Measurements from ENCODE around the gene PCYT1A. TPM values are rescaled to one million over a fixed set of nuclear protein-coding genes. Genes with fewer than 3 reads are reported as not detected.
"Not testable (repeated sequence)": the region's sequence is repeated elsewhere in the genome, so short reads cannot be mapped to it uniquely, and the experiment has no call there.

Gene PCYT1A
- total RNA-seq, 1 experiment from 2014 or later, result 41.4 TPM

DNA sequence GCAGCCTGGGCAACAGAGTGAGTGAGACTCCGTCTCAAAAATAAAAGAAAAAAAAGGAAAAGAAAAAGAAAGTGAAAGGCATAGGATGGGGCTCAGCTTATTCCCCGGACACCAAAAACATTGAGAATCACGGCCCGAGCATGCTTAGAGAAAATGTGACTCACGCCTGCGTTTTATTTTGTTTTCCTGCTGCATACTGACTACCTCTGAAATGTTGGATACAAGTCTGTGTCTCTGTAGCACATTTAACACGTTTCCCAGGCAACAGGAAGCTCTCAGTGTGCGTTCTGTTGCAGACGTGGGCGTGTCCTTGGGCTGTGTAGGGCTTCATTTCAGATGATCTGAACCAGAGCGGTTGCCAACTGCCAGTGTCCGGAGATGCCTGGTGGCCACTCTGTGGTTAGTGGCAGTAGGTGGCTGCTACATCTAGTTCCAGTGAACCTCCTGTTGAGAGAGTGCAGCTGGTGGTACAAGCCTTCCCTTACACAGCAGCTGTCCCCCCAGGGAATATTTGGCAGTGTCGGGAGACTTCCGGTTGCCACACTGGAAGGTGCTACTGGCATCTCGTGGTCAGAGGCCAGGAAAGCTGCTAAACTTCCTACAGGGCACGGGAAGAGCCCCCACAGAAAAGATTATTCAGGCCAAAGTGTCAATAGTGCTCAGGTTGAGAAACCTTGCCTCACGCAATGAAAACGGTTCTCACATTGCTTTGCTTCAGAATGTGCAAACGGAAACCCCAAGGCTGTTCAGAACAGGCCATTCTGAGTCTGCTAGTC lies 68.1 kb downstream of the PCYT1A start:
- peak; percentile 88 for DNase-seq (ENCODE audit: low spot score)
- in situ Hi-C loops (cut with HindIII; ENCODE audit: low sequenced_read_pairs), result no loop called here

DNA sequence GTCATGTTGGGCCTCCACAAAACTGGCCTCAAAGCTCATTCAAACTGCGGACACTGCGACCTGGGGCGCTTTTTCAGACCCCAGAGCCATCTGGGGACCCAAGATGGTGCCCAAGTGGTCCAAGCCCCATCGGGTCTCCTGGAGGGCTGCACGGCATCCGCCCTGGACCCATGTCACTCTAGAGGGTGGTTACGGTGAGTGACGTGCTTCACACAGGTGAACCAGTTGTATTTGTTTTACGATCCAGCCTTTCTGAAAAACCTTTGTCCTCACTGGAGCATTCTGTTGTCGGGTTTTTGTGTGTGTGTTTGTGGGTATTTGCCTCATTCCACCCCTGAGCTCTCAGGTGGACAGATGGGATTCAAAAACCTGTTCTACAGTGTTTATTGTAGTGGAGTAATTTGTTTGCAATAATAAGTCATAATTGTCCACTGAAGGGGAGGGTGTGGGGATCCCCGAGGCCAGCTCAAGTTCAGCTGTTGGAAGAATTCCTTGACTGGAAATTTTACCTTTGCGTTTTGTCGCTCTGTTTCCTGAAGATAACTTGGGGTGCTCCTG lies 69.3 kb downstream of the PCYT1A start:
- no peak for DNase-seq (ENCODE audit: low spot score)
- in situ Hi-C loops (cut with HindIII; ENCODE audit: low sequenced_read_pairs), result no loop called here

DNA sequence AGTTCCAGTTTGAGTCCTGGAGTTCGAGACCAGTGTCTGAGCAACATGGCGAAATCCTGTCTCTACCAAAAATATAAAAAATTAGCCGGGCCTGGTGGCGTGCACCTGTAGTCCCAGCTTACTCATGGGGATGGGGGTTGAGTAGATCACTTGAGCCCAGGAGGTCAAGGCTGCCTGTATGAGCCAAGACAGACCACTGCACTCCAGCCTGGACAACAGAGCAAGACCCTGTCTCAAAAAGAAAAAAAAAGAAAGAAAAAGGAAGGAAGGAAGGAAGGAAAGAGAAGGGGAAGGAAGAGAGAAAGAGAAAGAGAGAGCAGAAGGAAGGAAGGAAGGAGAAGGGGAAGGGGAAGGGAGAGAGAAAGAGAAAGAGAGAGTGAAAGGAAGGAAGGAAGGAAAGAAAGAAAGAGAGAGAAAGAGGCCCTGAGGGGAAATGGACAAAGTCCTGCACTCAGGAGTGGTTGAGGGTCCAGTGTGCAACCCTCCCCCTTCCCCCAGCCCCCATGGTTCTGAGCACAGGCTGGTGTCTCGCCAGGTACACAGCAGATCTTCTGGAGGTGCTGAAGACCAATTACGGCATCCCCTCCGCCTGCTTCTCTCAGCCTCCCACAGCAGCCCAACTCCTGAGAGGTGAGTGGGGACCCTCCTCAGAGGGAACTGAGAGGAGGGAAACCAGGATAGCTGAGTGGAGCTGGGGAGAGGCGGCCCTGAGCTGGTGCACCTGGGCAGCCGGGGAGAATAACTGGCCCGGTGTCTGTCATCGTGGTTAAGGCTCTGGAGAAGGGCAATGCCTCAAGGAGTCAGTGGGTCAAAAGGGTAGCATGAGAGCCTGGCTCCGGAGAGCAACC lies 70.0 kb downstream of the PCYT1A start:
- DNase-seq (ENCODE audit: low spot score), result no peak
- in situ Hi-C loops (cut with HindIII; ENCODE audit: low sequenced_read_pairs), result no loop called here

DNA sequence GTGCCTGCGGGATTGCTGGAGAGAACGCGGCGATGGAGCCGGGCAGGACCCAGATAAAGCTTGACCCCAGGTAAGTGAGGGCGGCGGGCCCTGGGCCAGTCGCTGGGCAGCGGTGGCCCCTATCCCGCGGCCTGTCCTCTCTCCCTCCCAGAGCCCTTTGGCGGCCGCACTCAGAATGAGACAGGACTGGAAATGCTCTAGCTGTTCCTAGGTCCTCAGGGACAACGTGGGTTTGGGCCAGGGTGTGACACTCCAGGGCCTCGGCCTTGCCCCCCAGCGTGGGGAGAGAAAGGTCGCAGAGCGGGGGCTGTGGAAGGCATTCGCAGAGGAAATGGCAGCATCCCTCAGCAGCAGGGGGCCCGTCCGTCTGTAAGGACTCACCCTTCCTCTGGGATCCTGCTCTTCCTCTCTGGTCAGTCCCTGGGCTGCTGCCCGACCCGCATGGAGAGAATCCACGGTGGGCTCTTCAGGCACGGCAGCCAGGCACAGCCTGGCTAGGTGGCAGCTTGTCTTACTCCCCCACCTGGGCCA lies 70.8 kb downstream of the PCYT1A start:
- in situ Hi-C loops (cut with HindIII; ENCODE audit: low sequenced_read_pairs), result no loop called here
- DNase-seq (ENCODE audit: low spot score), result no peak

DNA sequence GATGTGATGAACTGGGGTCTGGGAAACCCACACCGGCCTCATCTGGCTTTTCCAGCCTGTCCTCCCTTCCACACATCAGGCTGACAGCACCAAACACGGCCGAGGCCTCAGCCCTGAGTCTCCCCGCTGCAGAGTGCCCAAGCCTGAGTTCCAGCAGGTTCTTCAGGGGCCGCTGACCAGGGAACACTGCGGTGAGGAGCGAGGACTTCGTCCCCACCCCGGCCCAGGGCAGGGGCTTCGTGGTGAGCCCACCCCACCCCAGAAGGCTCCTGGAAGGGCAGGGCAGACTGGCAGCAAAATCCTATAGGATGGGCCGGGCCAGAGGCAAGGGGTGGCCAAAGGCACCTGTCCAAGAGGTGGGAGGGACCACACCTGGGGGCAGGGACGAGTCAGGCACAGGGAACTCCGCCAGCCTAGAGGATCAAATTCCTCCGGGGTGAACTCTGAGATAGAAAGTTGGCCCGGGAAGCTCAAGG lies 71.4 kb downstream of the PCYT1A start, which contains the start of gene SLC51A:
Gene SLC51A (plus strand): TSS at position 446 of the 476 bp plus-strand sequence. CDS start 179 bp downstream, outside the sequence.
- in situ Hi-C loops (cut with HindIII; ENCODE audit: low sequenced_read_pairs), result no loop called here
- no peak for DNase-seq (ENCODE audit: low spot score)

DNA sequence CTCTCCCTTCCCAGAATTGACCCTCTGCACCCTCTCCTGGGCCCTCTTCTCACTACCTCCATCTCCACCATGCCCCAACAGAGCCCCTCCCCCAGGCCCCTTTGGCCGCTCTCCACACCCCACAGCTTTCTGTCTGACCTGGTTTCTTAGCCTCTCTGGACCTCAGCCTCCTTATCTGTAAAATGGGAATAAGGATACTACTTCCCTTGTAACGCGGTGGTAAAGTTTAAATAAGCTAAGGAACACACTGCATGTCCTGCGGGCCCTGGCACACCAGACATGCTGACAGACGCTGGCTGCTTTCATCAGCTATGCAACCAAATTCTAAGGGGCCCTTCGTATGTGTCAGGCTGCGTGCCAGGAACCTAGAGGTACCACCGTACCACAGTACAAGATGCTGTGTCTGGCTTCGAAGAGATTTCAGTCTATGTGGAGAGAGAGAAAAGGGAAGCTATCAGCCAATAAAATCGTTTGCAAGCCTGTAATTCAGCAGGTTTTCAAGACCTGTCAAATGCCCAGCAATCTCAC lies 72.0 kb downstream of the PCYT1A start:
- DNase-seq (ENCODE audit: low spot score), result no peak
- in situ Hi-C loops (cut with HindIII; ENCODE audit: low sequenced_read_pairs), result no loop called here

DNA sequence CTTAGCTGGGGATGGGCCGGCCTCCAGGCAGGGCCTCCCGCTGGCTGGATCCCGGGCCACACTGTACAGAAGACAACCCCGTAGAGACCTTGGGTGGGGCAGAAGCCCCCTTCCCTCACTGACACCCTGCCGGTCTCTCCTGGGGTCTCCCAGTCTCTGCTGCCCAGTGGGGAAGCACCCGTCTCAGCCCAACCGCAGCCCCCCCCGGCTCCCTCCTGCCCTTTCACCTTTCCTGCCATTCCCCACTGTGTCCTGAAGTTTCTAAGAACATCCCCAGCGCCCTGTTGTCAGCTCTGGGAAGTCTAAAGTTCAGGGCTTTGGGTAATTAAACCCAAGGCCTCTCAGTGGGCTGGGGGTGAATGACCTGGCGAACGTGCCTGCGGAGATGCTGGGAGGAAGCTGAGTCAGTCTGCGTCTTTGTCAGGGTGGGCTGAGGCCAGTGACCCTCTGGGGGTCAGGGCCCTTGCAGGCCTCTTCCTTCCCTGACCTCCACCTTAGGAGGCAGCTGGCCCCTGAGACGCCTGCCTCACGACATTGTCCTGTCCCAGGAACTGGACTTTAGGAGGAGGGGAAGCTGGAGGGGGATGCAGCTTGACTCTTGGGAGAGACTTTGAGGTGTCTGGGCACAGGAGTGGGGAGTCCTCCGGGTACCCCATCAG lies 72.6 kb downstream of the PCYT1A start:
- in situ Hi-C loops (cut with HindIII; ENCODE audit: low sequenced_read_pairs), result no loop called here

DNA sequence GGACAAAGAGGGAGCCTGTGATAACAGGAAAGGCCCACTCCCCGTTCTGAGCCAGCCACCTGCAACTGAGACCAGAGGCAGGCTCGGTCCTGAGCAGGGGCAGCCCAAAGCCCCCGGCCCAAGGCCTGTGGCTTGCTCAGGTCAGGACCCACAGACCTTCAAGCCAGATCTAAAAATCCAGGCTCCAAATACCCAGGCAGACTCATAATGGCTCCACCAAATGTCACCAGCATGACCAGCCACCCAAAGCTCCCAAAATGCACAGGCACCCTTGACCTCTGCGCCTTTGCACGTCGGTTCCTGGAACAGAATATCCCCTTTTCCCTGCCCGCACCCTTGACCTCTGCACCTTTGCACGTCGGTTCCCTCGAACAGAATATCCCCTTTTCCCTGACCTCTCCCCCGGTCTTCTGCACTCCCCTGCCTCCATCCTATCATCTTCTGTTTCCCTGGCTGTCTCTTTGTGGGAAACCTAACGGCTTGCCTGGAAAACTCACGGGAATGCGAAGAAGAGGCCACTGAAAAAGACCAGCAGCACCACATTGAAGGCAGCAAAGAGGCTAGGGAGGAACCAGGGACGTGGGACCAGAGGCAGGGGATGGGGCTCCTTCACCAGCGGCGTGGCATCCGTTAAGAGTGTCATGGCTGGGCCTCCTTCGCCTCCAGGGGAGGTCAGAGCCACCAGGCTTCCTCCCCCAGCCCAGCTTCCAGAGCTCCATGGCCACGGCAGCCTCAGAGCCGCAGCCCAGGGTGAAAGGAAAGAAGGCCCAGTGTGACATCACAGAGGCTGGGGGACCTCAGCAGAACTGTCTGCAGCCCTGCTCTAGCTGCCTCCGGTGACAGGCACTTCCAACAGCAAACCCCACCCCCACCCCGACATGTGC lies 76.6 kb downstream of the PCYT1A start, which contains the start of gene ZDHHC19:
Gene ZDHHC19 (minus strand): TSS at position 728 of the 884 bp plus-strand sequence. CDS start 85 bp downstream, at position 643.
- in situ Hi-C loops (cut with HindIII; ENCODE audit: low sequenced_read_pairs), result no loop called here
- DNase-seq (ENCODE audit: low spot score), result no peak

More for the DNA sequence above, 72.6 kb downstream of the PCYT1A start:
- no peak for DNase-seq (ENCODE audit: low spot score)

DNA sequence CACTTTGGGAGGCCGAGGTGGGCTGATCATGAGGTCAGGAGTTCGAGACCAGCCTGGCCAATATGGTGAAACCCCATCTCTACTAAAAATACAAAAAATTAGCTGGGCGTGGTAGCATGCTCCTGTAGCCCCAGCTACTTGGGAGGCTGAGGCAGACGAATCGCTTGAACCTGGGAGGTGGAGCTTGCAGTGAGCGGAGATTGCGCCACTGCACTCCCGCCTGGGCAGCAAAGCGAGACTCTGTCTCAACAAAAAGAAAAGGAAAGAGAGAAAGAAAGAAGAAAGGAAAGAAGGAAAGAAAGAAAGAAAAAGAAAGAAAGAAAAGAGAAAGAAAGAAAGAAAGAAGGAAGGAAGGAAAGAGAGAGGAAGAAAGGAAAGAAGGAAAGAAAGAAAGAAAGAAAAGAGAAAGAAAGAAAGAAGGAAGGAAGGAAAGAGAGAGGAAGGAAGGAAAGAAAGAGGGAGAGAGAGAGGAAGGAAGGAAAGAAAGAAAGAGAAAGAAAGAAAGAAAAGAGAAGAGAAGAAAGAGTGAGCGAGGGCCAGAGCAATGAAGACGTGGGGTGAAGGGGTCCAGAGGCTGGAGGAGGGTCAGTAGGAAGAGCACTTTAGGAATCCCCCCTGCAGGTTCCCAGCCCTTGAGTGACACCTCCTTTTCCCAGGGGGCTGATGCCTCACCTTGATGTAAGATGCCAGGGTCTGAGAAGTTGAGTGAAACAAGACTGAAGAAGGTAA lies 77.4 kb downstream of the PCYT1A start:
- DNase-seq (ENCODE audit: low spot score); in situ Hi-C loops (cut with HindIII; ENCODE audit: low sequenced_read_pairs): not testable (repeated sequence)

DNA sequence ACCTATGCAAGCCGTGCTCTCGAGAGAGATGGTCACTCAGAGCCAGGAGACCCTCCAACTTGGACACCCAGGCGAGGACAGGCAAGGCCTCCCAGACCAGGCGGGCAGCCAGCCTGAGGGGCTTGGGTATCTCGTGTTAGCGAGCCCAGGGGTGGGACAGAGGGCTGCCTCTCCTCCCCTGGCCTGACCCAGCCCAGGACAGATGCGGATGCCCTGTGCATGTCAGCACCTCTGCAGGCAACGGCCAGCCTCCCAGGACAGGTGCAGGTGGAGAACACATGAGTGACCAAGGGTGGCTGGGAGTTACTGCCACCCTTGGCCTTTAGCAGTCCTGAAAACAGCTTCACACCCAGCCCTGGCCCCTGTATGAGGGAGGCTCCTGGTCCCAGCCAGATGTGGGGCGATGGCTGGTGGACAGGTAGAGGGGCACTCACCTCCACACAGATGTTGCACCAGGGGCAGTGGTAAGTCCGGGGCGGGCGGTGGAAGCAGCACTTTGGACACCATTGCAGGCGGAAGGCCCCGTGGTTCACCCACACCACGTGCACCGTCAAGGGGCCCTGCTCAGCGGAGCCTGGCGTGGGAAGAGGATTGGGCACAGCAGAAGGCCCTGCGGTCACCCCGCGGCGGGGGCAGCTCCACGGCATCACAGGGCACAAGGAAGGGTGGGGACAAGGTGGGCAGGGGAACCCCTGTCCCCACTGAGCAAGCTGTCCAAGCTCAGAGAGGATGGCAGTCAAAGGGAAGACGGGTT lies 78.4 kb downstream of the PCYT1A start:
- DNase-seq (ENCODE audit: low spot score), result no peak
- in situ Hi-C loops (cut with HindIII; ENCODE audit: low sequenced_read_pairs), result no loop called here

DNA sequence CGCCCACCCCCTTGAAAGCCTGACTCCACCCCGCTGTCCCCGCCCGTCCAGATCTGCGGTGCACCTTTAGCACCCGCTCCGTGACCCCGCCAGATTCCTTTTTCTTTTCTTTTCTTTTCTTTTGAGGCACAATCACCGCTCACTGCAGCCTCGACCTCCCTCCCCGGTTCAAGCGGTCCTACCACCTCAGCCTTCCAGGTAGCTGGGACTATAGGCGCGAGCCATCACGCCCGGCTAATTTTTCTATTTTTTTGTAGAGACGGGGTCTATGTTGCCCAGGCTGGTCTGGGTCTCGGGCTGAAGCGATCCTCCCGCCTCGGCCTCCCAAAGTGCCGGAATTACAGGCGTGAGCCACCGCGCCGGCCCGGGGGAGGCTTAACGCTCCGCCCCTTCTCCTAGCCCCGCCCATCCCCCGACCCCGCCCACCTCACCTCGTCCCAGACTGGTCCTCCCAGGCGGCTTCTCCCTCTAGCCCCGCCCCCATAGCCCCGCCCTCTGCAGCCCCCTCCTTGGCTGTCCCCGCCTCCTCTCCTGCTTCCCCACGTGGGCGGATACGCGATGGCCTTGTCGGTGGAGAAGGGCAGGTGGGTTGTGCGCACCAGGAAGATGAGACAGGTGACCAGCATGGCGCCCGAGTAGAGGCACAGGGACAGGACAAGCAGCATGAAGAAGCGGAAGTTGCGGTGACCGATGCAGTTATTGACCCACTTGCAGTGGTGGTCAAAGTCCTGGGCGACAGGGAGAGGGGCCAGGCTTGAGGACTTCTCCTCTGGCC lies 79.5 kb downstream of the PCYT1A start:
- in situ Hi-C loops (cut with HindIII; ENCODE audit: low sequenced_read_pairs), result no loop called here
- no peak for DNase-seq (ENCODE audit: low spot score)

DNA sequence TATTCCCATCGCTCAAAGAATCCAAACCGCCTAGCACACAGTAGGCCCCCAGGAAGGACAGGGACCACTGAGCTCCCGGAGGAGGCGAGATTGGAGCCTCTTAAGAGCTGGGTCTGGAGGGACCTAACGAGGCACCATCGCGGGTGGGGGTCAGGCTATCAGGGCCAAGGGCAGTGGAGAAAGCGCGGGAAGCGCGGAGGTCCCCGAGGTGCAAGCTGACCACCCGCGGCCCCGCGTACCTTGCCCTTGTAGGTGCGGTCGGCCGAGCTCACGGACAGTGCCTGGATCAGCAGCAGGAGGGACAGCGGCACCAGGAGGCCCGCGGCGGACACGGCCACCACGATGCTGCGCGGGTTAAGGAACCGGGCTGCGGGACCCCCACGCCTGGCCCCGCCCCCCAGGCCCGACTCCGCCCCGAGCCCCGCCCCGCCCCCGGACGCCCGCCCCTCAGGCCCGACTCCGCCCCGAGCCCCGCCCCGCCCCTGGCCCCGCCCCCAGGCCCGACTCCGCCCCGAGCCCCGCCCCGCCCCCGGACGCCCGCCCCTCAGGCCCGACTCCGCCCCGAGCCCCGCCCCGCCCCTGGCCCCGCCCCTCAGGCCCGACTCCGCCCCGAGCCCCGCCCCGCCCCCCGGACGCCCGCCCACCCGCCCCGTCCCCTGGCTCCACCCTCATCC lies 80.2 kb downstream of the PCYT1A start:
- DNase-seq (ENCODE audit: low spot score), result no peak
- in situ Hi-C loops (cut with HindIII; ENCODE audit: low sequenced_read_pairs), result no loop called here

DNA sequence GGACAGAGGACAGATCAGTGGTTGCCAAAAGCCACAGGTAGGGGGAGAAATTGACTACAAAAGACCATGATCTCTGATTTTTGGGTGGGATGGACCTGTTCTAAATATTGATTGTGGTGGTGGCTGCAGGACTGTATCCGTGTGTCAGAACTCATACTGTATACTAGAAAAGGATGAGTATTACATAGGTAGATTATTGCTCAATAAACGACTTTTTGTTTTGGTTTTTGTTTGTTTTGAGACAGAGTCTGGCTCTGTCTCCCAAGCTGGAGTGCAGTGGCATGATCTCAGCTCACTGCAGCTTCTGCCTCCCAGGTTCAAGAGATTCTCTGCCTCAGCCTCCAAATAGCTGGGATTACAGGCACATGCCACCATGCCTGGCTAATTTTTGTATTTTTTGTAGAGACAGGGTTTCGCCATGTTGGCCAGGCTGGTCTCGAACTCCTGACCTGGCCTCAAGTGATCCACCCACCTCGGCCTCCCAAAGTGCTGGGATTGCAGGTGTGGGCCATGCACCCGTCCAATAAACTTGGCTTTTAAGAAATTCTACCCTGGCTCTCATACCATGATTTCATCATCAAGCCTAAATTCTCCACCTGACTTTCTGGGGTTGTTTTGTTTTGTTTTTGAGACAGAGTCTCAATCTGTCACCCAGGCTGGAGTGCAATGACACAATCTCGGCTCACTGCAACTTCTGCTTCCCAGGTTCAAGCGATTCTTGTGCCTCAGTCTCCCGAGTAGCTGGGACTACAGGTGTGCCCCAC lies 81.9 kb downstream of the PCYT1A start:
- in situ Hi-C loops (cut with HindIII; ENCODE audit: low sequenced_read_pairs); DNase-seq (ENCODE audit: low spot score): not testable (repeated sequence)

DNA sequence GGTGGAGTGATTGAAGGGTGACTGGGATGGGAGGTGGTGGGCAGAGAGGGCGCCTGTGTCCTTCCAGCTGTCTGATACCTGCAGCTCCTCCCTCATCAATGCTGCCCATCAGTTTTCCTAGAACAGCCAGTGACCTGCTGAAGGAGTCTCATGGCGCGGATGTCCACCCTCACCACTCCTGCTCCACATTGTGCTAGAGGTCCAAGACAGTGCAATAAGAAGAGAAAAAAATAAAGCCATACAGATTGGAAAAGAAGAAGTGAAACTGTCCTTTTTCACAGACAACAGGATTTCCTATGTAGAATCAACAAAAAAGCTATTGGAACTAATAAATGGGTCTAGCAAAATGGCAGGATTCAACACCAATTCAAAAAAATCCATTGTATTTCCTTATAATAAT lies 83.7 kb downstream of the PCYT1A start:
- in situ Hi-C loops (cut with HindIII; ENCODE audit: low sequenced_read_pairs), result no loop called here
- no peak for DNase-seq (ENCODE audit: low spot score)

Measured in G401 (cell line).